GM21786 (cell line): ENCODE results near the gene FMR1.
A peak's percentile ranks its signal among the peaks of the same experiment; 100 is the strongest.

Experiments
- ATAC-seq: cut with Tn5 transposase; IDR thresholded peaks from one replicate; pipeline ENCODE4 v1.9.1; 2021; ENCODE audit not compliant: unreplicated experiment

Gene FMR1

GRCh38 chrX:147914591-147914990 is 2.9 kb downstream of the FMR1 start:
- ATAC-seq = no peak

GRCh38 chrX:147916375-147916968 is 4.8 kb downstream of the FMR1 start:
- no peak for ATAC-seq

DNA sequence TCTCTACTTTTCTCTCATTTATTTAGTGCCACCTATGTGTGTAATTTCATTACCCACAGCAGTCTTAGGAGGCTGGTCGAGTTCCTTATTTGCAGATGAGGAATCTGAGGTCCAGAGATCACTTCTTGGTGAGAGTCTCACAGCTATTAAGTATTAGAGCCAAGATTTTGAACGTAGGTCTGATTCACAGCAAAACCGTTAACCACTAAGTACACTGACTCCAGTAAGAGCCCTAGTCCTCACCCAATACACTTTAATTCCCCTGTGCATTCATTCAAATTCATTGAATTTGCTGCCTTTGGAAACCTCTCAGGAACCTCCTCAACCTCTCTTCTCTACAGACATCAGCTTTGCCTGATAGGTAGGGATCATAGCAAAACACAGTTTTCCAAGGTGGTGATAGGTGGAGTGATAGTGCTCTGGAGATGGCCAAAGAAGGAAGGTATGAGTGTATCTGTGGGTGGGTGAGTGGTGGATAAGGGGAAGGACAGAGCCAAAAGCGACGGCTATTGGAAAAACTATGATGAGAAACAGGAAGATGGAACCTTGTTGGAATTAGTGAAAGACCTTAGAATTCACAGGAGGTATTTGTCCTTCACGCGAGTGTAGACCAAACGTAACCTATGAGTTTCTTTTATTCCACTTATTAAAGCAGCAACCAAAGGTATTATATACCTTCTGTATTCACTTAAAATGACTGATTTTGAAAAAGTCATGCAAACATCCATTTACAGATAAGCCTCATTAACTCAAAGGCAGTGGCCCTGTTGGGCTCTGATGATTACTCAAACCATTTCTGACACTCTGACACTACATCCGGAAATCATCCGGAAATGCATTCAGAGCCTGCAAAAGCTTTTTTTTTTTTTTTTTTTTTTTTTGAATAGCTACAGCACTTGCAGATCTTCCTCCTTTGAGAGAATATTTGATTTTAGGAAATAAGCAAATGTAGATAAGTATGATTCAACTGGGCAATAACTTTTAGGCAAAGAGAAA is 6.3 kb downstream of the FMR1 start:
- ATAC-seq = peak; percentile 88

DNA sequence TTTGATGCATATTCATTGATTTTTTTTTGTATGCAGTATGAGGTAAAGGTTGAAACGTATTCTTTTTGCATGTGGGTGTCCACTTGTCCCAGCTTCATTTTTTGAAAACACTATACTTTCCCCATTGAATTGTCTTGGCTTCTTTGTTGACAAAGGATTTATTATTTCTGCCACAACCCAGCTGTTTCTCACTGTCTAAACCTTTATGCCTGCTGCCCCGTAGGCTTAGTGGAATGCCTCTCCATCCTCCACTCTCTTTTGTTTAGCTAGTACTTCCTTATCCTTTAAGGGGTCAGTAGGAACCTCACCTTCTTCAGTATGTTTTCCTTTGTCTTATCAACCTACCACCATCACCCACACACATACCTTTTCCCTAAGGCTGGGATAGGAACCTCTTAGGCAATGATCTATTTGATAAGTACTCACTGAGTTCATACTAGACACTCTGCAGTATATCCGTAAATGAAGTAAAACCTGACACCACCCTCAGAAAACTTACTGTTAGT is 8.5 kb downstream of the FMR1 start:
- ATAC-seq = no peak

- ATAC-seq = no peak
Measured at GRCh38 chrX:147923605-147924004, 11.9 kb downstream of the FMR1 start.

GRCh38 chrX:147927256-147927655 is 15.5 kb downstream of the FMR1 start:
- ATAC-seq = no peak

GRCh38 chrX:147933815-147934214 is 22.1 kb downstream of the FMR1 start:
- ATAC-seq = no peak

GRCh38 chrX:147935156-147935758 is 23.5 kb downstream of the FMR1 start:
- ATAC-seq = no peak

GRCh38 chrX:147945286-147945685 is 33.6 kb downstream of the FMR1 start:
- no peak for ATAC-seq

DNA sequence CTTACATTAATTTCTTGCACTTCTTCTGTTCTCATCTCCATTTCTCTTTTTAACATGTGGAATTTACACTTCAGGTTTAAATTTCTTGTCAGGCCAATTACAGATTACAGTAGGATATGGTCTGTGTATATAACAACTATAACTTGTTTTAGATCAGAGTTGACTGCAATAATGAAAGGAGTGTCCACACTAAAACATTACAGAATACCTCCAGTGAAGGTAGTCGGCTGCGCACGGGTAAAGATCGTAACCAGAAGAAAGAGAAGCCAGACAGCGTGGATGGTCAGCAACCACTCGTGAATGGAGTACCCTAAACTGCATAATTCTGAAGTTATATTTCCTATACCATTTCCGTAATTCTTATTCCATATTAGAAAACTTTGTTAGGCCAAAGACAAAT is 36.8 kb downstream of the FMR1 start:
- ATAC-seq = no peak

DNA sequence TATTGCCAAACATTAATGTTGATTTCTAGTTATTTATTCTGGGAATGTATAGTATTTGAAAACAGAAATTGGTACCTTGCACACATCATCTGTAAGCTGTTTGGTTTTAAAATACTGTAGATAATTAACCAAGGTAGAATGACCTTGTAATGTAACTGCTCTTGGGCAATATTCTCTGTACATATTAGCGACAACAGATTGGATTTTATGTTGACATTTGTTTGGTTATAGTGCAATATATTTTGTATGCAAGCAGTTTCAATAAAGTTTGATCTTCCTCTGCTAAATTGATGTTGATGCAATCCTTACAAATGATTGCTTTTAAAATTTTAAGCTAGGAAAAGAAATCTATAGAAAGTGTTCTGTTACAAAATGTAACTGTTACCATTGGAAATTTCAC is 38.6 kb downstream of the FMR1 start:
- no peak for ATAC-seq

DNA sequence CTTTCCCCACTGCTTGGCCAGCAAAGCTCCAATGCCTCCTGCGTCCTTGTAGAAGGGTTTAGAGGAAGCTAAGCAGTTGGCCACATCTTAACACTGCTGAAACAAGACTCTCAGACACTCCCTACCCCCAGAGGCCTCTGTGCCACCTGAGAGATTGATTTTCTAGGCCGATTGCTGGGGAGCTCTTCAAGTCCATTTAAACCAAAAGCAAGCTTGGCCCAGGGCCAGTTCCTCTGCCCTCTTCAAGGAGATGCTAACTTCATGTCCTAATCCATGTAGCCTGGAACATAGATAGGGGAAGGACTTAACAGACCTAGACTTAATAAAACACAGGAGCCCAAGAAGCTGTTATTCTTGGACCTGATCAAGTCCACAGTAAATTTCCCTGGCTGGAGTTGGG is 42.3 kb downstream of the FMR1 start:
- ATAC-seq = no peak

- no peak for ATAC-seq
Measured at GRCh38 chrX:147957291-147957690, 45.6 kb downstream of the FMR1 start.

GRCh38 chrX:147958291-147958690 is 46.6 kb downstream of the FMR1 start:
- no peak for ATAC-seq

DNA sequence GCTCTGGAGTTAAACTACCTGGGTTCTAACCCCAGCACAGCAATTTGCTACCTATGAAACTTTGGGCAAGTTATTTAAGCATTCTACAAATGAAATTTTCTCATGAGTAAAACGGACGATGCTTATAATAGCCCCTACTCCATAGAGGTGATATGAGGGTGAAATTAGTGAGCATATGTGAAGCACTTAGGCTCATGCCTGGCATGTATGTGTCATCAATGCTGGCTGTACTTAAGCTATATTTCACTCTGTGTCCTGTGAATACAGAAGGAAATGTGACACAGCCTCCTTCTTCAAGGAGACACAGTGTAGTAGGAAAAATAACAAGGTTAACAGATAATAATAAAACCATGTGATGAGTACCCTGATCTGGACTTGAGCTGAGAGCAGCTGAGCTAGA is 49.0 kb downstream of the FMR1 start:
- ATAC-seq = no peak

- ATAC-seq = no peak
Measured at GRCh38 chrX:147962476-147962875, 50.8 kb downstream of the FMR1 start.

DNA sequence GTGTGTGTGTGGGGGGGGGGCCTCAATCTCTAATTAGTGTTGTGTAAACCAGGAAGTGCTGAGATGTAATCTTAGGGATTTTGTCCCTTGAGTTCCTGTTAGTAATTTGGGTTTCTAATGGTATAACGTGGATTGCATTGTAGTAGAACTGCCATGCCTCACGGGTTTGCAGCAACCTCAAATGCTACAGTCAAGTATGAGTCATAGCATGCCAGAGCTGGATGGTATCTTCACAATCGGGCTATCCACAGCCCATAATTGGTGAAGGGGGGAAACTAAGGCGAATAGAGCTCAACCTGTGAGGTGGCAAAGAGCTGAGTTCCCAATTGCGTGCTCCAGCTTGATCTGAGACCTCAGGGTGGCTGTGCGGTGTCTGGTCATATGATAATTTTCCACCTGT is 67.2 kb downstream of the FMR1 start:
- no peak for ATAC-seq

GRCh38 chrX:147981038-147981752 is 69.5 kb downstream of the FMR1 start, which contains the start of gene FMR1NB:
Gene FMR1NB, plus strand, starts transcription at chrX:147981337. Its CDS starts 66 bp downstream, at chrX:147981403.
- ATAC-seq = no peak
